Esophagus squamous epithelium (tissue), 5 donors: ENCODE results near the gene ASIC1. TPM values are rescaled to one million over a fixed set of nuclear protein-coding genes. Genes with fewer than 3 reads are reported as not detected.

Experiments
- DNase-seq: peaks from one replicate; lab custom pipeline; 2025; lab: John Stamatoyannopoulos, UW
- H3K27ac ChIP-seq, 4 donors: fragments of 200-600 bp; sonication (generic); one replicate each; pipeline ENCODE4 v1.5.1; 2016 to 2019; ENCODE audit warnings: mild to moderate bottlenecking in 1 of 4
- H3K27me3 ChIP-seq, 4 donors: fragments of 200-600 bp; sonication (generic); 1 replicate in 3 of 4; 2 replicates in 1 of 4; pipeline versions ENCODE4 v1.5.1 to v1.6.0; 2017 to 2021; ENCODE audit warnings: antibody characterized with exemption in 1 of 4
- H3K36me3 ChIP-seq, 3 donors: fragments of 200-600 bp; sonication (generic); one replicate each; pipeline ENCODE4 v1.5.1; 2016 to 2019
- H3K4me1 ChIP-seq, 3 donors: fragments of 200-600 bp; sonication (generic); one replicate each; pipeline ENCODE4 v1.5.1; 2017 to 2019
- H3K4me3 ChIP-seq, 4 donors: fragments of 200-600 bp; sonication (generic); 1 replicate in 3 of 4; 2 replicates in 1 of 4; pipeline ENCODE4 v1.5.1; 2016 to 2019; ENCODE audit warnings: mild to moderate bottlenecking in 2 of 4, moderate library complexity in 1 of 4
- H3K9me3 ChIP-seq, 3 donors: fragments of 200-600 bp; sonication (generic); one replicate each; pipeline ENCODE4 v1.5.1; 2016 to 2019
- CTCF ChIP-seq, 6 experiments: fragments of 450-650 bp in 4 of 6; fragments of 200-600 bp in 2 of 6; sonication (generic) in 2 of 6; IDR thresholded peaks; one replicate each; pipeline ENCODE4 v1.5.1; 2016 to 2019; ENCODE audit warnings: antibody characterized with exemption in 6 of 6, mild to moderate bottlenecking in 4 of 6, moderate library complexity in 4 of 6
- POLR2A ChIP-seq, 4 donors: fragments of 450-650 bp; IDR thresholded peaks; one replicate each; pipeline ENCODE4 v1.6.1; 2017; ENCODE audit warnings: antibody characterized with exemption in 4 of 4, mild to moderate bottlenecking in 4 of 4, moderate library complexity in 3 of 4
- WGBS, 2 donors: methylation state at CpG; one replicate each; pipeline ENCODE4 v1.1.5; 2018; 5-methylcytosine and 5-hydroxymethylcytosine counted together
- intact Hi-C: fragments of 100-400 bp; cut with DNase I; formaldehyde crosslinking; loops from one replicate; pipeline ENCODE4 v1.15.0; 2022
- total RNA-seq, 4 donors: library from RNA; depleted of rRNA; stranded (reverse); fragments of >200 nt; gene quantifications; one replicate each; pipeline ENCODE4 v1.1.0, GENCODE V29; 2016
- donor health status: DM: yes; HTN: yes; CAD: no.

The ASIC1 gene
- total RNA-seq, 4 donors from 2014 or later: 1.5 to 5.7 (median 2.6) TPM

DNA sequence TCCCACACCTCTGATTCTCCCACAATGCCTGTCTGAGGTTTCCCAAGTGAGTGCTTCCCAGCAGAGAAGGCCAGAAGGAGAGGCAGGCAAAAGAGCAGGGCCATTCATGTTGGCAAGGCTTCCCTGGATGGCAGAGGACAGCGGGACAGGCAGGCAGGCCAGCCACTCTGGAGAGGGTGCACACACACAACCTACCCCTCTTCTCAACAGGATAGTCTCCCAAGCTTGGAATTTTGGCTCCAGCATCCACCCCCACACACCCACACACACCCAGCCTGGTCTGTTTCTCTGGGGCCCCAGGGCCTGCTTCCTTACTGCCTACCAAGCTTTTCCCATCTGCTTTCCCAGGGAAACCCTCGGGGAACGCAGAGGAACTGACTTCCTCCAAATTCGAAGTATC is 16.7 kb upstream of the ASIC1 start:
- H3K27ac ChIP-seq: no peak overlapping the region
- H3K27me3 ChIP-seq: no peaks in the 10 kb centered on the region
- H3K4me3 ChIP-seq: no peak overlapping the region
- no peak for DNase-seq
- intact Hi-C loops: no loop called here
- no peaks in the 10 kb centered on the region for H3K9me3 ChIP-seq
- WGBS, 2 donors: 68 to 80% methylated on average over 1 to 3 of the region's 4 CpGs
- TF ChIP-seq POLR2A (IDR thresholded peaks at IDR 0.05): no peak
- no peak for TF ChIP-seq CTCF (IDR thresholded peaks at IDR 0.05)
- H3K36me3 ChIP-seq: no peaks in the 10 kb centered on the region
- peaks cover 9 to 17% (median 10%) of the 10 kb centered on the region in 3 donors for H3K4me1 ChIP-seq

- H3K4me1 ChIP-seq: peaks cover 9 to 17% (median 10%) of the 10 kb centered on the region in 3 donors
- no peak overlapping the region for H3K4me3 ChIP-seq
- 85 to 86% methylated on average over 13 to 14 of the region's 15 CpGs for WGBS, 2 donors
- no peaks in the 10 kb centered on the region for H3K27me3 ChIP-seq
- TF ChIP-seq CTCF (IDR thresholded peaks at IDR 0.05): no peak
- no peak for TF ChIP-seq POLR2A (IDR thresholded peaks at IDR 0.05)
- H3K36me3 ChIP-seq: no peaks in the 10 kb centered on the region
- DNase-seq: no peak
- no peak overlapping the region for H3K27ac ChIP-seq
- no peaks in the 10 kb centered on the region for H3K9me3 ChIP-seq
- intact Hi-C loops: no loop called here
These were observed 16.1 kb upstream of the ASIC1 start for GRCh38 chr12:50041062-50041860.

DNA sequence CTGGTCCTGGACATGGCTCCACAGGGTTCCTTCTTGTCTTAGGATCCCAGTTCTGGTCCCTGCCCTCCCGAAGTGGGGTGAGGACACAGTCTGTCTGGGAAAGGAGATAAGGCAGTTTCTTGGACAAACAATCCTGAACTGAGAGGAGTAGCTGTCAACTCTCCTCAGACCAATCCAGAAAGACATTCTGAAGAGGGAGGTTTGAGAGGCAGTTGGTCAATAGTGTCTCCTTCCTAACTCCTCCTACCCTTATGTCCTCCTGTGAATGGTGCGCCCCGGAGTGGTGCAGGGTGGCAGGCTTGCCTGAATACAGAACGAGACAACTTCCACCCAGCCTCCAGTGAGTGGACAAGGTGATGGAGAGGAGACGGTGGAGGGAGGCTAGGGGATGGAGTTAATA is 15.4 kb upstream of the ASIC1 start:
- H3K9me3 ChIP-seq: no peaks in the 10 kb centered on the region
- intact Hi-C loops: no loop called here
- no peak overlapping the region for H3K4me3 ChIP-seq
- no peak for TF ChIP-seq CTCF (IDR thresholded peaks at IDR 0.05)
- TF ChIP-seq POLR2A (IDR thresholded peaks at IDR 0.05): no peak
- H3K4me1 ChIP-seq: peaks cover 9 to 17% (median 10%) of the 10 kb centered on the region in 3 donors
- 85 to 88% methylated on average over 2 to 4 of the region's 5 CpGs for WGBS, 2 donors
- no peak for DNase-seq
- no peaks in the 10 kb centered on the region for H3K36me3 ChIP-seq
- H3K27ac ChIP-seq: no peak overlapping the region
- H3K27me3 ChIP-seq: no peaks in the 10 kb centered on the region

DNA sequence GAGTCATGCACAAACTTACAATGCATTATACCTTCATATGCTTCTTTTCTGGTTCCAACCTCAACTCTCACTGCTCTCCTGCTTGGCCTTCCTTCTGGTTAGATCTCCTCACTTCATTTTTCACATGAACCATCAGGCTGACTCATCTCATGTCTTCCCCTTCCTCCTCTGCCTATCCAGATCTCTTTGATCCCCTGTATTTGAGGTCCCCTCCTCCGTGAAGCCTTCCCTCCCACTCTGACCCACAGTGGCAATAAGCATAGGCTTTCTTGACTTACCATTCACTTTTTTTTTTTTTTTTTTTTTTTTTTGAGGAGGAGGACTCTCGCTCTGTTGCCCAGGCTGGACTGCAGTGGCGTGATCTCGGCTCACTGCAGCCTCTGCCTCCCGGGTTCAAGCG is 14.7 kb upstream of the ASIC1 start:
- H3K27ac ChIP-seq: no peak overlapping the region
- intact Hi-C loops: no loop called here
- TF ChIP-seq CTCF (IDR thresholded peaks at IDR 0.05) (no peak), POLR2A (IDR thresholded peaks at IDR 0.05) (no peak)
- H3K4me3 ChIP-seq: no peak overlapping the region
- peaks cover 9 to 17% (median 10%) of the 10 kb centered on the region in 3 donors for H3K4me1 ChIP-seq
- 77 to 79% methylated on average over 2 to 6 of the region's 6 CpGs for WGBS, 2 donors
- H3K36me3 ChIP-seq: no peaks in the 10 kb centered on the region
- no peak for DNase-seq
- H3K9me3 ChIP-seq: no peaks in the 10 kb centered on the region
- H3K27me3 ChIP-seq: no peaks in the 10 kb centered on the region

- Histone ChIP-seq H3K9me3 (no peaks in the 10 kb centered on the region), H3K4me1 (peaks cover 9 to 17% (median 10%) of the 10 kb centered on the region in 3 donors), H3K36me3 (no peaks in the 10 kb centered on the region), H3K27ac (no peak overlapping the region), H3K4me3 (no peak overlapping the region), H3K27me3 (no peaks in the 10 kb centered on the region)
- intact Hi-C loops: no loop called here
- DNase-seq: no peak
- 87 to 96% methylated on average over 2 of the region's 2 CpGs for WGBS, 2 donors
- TF ChIP-seq POLR2A (IDR thresholded peaks at IDR 0.05): no peak
- no peak for TF ChIP-seq CTCF (IDR thresholded peaks at IDR 0.05)
These were observed 14.1 kb upstream of the ASIC1 start for GRCh38 chr12:50043308-50043707.
